IMR-90 (cell line): ENCODE measurements around the gene SPNS1.

ENCODE experiments used
- CEBPB ChIP-seq: IDR thresholded peaks from 2 replicates; pipeline ENCODE4 v1.6.1; 2012; ENCODE audit warnings: low read depth, low read length, improper control_type of control experiment
- CHD1 ChIP-seq: IDR thresholded peaks from 2 replicates; pipeline ENCODE4 v1.6.1; 2012; ENCODE audit warnings: low read depth, low read length, improper control_type of control experiment
- MAFK ChIP-seq: IDR thresholded peaks from 2 replicates; pipeline ENCODE4 v1.6.1; 2012; ENCODE audit warnings: low read depth, low read length, improper control_type of control experiment
- POLR2A ChIP-seq: IDR thresholded peaks from 2 replicates; pipeline ENCODE4 v1.6.1; 2012; ENCODE audit warnings: mild to moderate bottlenecking, low read depth, low read length
- RFX5 ChIP-seq: IDR thresholded peaks from 2 replicates; pipeline ENCODE4 v1.8.0; 2012; ENCODE audit warnings: low read depth, mild to moderate bottlenecking, low read length, moderate library complexity
- TF ChIP-seq, protein P1 (sequence below): conservative IDR thresholded peaks from 2 replicates; pipeline ENCODE4 v1.5.1; 2012; ENCODE audit warnings: mild to moderate bottlenecking, low read depth, low read length, improper control_type of control experiment

DNA sequence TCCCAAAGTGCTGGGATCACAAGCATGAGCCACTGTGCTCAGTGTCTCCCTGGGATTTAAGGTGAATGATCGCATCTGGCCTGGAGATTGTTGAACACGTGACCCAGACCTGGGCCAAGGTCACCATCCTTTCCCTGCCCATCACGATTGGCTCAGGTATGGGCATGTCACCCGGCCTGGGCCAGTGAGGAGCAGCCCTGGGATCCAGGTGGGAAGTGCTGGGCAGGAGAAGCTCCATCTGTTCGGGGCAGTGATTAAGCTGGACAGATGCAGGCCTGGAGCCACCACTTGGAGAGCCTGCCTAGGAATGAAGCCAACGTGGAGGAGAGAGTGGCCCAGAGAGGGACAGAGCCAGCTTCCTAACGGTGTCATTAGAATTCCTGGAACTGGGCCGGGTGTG is 17.1 kb downstream of the SPNS1 start:
- TF ChIP-seq POLR2A (no peak), MAFK (no peak), CEBPB (no peak), RFX5 (no peak), CHD1 (no peak)
- TF ChIP-seq, protein P1, sequence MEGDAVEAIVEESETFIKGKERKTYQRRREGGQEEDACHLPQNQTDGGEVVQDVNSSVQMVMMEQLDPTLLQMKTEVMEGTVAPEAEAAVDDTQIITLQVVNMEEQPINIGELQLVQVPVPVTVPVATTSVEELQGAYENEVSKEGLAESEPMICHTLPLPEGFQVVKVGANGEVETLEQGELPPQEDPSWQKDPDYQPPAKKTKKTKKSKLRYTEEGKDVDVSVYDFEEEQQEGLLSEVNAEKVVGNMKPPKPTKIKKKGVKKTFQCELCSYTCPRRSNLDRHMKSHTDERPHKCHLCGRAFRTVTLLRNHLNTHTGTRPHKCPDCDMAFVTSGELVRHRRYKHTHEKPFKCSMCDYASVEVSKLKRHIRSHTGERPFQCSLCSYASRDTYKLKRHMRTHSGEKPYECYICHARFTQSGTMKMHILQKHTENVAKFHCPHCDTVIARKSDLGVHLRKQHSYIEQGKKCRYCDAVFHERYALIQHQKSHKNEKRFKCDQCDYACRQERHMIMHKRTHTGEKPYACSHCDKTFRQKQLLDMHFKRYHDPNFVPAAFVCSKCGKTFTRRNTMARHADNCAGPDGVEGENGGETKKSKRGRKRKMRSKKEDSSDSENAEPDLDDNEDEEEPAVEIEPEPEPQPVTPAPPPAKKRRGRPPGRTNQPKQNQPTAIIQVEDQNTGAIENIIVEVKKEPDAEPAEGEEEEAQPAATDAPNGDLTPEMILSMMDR = no peak
